Ramos (cell line): Measurements from ENCODE around the gene ZFP62.
"Not testable (repeated sequence)": the region's sequence is repeated elsewhere in the genome, so short reads cannot be mapped to it uniquely, and the experiment has no call there.

Experiments used
- in situ Hi-C: fragments of 300-500 bp; cut with MboI; formaldehyde crosslinking; loops from one replicate; pipeline ENCODE4 v1.14.3; 2022; ENCODE audit warnings: low sequenced_read_pairs; ENCODE audit not compliant: unreplicated experiment

Gene ZFP62

DNA sequence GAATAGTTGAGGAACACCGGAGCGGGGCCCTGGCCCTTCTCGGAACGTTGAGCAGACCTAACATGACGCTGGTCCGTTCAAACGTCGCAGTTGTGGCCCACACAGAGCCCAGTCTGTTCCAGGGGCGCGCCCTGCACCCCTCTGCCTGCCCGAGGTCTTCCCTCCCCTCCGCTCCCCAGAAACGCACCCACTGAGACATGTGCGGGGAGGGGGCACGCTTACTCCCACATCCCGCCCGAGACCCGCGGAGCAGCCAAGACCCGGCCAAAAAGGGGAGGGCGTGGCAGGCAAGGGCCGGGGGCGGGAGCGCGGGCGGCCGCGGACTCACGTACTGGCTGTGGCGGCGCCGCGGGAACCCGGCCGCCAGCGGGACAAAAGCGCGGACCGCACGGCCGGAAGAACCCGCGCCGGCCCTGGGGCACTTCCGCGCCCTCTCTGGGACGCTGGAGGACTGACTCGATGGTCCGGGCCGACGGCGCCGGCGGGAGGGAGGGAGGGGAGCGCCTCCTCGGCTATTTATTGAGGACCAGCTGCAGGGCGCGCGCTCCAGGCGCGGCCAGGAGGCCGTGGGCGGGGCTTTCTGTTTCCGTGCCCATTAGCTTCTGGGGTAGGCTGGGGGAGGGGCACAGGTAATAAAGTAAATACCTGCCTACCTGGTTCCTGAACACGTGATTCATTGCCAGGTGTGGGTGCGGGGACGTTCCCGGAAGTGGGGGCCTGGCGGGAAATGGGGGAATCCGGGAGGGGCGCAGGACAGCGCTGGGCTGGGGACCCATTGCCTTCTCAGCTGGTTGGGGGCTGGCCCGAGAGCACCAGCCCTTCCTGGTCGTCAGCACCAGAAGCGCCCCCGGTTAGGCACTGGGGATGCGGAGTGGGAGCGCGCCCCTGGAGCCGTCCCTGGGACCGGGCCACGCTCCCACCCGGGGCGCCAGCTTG is at the start of gene ZFP62:
ZFP62 (minus strand) TSS at position 390 of the 936 bp plus-strand sequence; CDS start at position 333, 57 bp downstream.
- in situ Hi-C loops = loop anchor here (5.0 kb wide), 1 partner anchor 64 kb away; no protein-coding TSS in a partner anchor

DNA sequence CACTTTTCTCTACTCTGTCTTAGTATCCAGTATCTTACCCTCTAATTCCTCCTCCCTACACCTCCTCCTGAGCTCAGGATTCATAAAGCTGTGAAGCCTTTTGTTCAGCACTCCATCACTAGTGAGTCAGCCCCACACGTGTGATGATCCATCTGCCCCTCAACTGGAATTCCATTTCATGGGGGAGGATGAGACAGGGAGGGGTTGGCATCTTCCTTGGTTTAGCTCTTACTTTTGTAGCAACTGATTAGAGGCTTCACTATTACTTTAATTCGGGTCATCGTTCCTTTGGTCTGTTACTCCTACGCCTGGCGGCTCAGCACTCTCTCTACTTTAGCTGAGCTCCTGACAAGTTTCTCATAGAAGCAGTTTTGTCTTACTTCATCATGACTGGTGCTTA is 49.7 kb upstream of the ZFP62 start:
- in situ Hi-C loops = no loop called here

DNA sequence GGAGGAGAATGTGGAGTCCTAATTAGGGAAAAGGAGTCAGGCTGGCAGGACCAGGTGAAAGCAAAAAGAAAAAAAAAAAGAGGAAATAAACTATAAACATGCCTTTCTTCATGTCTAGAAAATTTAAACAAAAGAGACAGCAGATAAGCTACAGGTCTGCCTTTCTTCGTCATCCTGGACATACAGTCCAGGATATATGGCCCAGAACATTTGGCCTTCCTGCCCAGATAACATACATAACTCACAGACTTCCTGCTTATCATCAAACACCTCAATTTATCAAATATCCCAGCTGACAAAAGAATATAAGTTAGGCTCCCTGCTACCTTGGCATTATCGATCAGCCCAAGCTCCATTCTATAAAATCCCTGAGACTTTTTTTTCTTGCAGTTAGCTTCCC is 49.1 kb upstream of the ZFP62 start:
- in situ Hi-C loops = no loop called here

DNA sequence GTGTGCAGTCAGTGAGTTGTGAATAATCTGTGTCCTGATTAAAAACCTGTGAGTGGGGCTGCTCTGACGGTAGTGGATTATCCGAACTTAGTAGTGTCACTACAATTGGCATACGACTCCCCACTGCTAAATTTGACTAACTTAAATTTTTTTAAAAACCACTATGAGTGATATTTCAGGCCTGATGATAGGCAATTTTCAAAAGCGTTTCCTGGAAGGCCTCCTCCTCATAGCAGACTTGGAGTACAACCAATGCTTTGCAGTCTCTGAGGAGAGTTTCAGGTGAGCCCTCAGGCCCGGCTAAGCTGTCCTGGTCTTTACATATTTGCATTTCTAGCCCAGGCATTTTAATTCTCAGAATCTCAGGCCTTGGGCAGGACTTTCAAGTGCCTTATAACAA is 48.7 kb upstream of the ZFP62 start:
- in situ Hi-C loops = no loop called here

DNA sequence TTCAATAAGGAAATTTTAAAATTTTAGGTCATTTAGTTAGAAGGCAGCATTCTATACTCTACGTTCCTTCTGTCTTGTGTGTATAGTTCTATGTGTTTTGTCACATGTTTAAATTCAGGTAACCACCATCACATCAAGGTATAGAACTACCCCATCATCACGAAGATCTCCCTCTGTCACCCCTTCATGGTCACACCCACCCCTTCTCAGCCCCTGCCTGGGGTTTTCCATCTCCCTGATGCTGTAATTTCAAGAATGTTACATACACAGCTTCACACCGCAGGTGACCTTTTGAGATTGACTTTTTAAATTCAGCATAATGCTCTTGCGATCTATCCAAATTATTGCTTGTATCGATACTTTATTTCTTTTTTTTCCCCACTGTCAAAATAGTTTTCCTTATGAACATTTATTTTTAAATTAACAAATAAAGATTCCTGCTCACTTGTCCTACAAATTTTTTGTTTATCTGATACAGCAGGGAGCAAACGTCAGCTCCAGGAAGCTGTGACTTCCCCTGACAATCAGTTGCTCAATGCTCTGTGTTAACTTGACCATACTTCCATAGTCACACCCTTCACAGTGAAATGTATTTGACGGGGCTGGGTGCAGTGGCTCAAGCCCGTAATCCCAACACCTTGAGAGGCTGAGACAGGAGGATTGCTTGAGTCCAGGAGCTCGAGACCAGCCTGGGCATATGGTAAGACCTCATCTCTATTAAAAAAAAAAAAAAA is 48.1 kb upstream of the ZFP62 start:
- in situ Hi-C loops = no loop called here

DNA sequence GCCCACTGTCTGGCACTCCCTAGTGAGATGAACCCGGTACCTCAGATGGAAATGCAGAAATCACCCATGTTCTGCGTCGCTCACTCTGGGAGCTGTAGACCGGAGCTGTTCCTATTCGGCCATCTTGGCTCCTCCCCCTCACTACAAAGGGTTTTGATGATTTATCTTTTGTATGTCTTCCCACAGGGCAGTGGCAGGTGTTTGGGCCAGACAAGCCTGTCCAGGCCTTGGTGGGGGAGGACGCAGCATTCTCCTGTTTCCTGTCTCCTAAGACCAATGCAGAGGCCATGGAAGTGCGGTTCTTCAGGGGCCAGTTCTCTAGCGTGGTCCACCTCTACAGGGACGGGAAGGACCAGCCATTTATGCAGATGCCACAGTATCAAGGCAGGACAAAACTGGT is 47.3 kb upstream of the ZFP62 start:
- in situ Hi-C loops = no loop called here

DNA sequence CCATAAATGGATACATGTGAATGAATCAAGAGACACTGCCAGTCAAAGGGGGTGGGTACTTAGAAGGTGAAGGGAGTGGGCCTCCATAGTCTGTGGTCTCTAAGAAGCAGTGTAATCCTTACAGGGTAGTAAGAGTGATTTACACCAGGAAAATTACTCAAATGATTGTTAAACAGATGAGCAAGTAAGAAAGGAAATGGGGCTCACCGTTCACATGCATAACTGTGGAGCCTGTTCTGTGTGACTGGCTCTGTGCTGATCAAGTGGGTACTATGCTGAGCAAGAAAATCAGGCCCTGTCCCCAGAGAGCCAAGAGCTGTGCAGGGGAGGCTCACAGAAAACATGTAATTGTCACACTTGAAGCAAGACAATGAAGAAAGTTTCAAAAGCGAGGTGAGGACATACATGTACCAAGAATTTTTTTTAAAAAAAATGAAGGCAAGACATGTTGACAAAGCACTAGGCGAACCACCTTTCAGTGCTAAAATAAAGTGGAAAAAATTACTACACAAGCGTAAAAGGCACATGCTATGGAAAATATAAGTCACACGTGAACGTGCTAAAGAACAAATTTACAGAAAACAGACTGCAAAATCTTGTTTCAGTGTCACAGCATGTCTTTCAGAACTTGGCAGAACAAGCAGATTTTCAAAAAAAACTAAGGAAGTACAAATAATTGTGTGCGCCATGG is 40.4 kb upstream of the ZFP62 start:
- in situ Hi-C loops = no loop called here

DNA sequence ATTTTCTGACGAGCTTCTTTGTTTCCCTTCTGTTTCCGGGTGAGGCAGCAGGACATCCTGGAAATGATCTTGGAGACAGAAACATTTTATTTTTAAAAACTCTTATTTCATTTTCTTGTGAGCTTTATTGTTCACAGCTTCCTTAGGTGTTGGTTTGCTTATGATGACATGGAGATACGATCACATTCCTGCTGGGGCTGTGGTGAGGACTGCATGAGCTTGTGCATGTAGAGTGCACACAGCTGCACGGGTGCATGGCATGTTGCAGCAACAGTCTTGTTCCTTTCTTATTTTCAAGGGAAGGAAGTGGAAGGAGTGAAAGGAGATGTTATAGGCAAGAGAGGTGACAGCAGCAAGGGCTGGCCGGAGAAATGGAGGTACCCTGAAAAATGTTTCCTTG is 39.1 kb upstream of the ZFP62 start:
- in situ Hi-C loops = no loop called here

DNA sequence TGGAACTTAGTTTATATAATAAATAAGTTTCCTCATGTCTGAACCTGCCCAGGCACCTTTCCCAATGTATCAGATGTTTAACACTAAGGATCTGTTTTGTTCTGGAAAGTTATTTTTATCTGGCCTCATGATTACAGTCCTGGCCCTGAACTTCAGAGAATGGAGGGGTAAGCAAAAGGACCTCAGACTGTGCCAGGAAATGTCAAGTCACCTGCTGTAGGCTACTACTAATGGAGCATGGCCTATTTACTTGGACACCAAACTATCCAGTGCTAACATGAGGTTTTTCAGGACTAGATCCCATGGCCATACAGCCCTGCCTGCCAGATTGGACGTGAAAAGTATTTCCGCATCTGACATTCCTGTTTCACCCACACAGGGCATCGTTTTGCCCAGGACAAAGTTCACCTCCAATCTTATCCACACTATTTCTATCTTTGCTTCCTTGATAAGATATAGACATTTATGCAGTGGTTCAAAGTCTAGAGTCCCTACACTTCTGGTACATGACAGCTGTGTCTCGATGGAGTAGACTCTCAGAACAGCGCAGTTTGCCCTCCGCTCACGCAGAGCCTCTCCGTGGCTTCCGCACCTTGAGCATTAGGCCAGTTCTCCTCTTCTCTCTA is 37.7 kb upstream of the ZFP62 start, which contains the start of gene BTNL8:
BTNL8 (plus strand) TSS at position 539 of the 626 bp plus-strand sequence. CDS start 152 bp downstream, outside the sequence.
- in situ Hi-C loops = no loop called here

DNA sequence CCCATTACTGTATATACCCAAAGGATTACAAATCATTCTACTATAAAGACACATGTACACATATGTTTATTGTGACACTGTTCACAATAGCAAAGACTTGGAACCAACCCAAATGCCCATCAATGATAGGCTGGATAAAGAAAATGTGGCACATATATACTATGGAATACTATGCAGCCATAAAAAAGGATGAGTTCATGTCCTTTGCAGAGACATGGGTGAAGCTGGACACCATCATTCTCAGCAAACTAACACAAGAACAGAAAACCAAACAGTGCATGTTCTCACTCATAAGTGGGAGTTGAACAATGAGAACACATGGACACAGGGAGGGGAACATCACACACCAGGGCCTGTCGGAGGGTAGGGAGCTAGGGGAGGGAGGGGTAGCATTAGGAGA is 34.3 kb upstream of the ZFP62 start:
- in situ Hi-C loops = not testable (repeated sequence)

DNA sequence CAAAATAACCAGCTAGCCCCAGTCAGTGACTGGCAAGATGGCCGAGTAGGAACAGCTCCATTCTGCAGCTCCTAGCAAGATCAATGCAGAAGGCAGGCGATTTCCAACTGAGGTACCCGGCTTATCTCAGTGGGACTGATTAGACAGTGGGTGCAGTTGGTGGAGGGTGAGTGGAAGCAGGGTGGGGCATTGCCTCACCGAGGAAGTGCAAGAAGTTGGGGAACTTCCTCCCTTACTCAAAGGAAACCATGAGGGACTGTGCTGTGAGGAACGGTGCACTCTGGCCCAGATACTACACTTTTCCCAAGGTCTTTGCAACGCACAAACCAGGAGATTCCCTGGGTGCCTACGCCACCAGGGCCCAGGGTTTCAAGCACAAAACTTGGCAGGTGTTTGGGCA is 28.3 kb upstream of the ZFP62 start:
- in situ Hi-C loops = no loop called here

DNA sequence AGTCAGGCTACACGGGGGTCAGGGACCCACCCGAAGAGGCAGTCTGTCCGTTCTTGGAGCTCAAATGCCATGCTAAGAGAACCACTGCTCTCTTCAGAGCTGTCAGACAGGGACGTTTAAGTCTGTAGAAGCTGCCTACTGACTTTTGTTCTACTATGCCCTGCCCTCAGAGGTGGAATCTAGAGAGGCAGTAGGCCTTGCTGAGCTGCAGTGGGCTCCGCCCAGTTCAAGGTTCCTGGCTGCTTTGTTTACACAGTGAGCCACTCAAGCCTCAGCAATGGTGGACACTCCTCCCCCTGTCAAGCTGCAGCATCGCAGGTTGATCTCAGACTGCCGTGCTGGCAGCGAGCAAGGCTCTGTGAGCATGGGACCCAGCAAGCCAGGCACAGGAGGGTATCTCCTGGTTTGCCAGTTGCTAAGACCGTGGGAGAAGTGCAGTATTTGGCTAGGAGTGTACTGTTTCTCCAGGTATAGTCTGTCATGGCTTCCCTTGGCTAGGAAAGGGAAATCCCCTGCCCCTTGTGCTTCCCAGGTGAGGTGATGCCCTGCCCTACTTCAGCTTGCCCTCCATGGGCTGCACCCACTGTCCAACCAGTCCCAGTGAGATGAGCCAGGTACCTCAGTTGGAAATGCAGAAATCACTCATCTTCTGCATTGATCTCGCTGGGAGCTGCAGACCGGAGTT is 24.9 kb upstream of the ZFP62 start:
- in situ Hi-C loops = not testable (repeated sequence)

DNA sequence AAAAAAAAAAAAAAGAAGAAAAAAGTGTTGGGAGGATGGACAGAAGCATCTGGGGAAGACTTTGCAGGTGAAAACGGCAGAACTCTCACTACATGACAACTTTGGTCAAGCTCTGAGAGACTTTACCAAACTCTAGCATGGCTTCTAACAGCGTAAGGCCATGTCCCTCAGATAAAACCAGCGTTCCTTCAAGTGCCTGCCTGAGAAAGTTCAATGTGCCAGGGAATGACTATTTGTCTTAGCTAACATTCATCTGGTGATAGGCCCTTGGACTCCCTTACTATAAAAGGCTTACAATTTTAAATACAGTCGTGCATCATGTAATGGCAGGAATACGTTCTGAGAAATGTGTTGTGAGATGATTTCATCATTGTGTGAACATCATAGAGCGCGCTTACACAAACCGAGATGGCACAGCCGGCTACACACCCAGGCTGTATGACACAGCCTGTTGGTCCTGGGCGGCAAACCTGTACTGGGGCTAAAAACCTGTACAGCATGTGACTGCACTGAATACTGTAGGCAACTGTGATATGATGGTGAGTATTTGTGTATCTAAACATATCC is 14.9 kb upstream of the ZFP62 start:
- in situ Hi-C loops = loop anchor here (10.0 kb wide), 1 partner anchor 279 kb away; no protein-coding TSS in a partner anchor

DNA sequence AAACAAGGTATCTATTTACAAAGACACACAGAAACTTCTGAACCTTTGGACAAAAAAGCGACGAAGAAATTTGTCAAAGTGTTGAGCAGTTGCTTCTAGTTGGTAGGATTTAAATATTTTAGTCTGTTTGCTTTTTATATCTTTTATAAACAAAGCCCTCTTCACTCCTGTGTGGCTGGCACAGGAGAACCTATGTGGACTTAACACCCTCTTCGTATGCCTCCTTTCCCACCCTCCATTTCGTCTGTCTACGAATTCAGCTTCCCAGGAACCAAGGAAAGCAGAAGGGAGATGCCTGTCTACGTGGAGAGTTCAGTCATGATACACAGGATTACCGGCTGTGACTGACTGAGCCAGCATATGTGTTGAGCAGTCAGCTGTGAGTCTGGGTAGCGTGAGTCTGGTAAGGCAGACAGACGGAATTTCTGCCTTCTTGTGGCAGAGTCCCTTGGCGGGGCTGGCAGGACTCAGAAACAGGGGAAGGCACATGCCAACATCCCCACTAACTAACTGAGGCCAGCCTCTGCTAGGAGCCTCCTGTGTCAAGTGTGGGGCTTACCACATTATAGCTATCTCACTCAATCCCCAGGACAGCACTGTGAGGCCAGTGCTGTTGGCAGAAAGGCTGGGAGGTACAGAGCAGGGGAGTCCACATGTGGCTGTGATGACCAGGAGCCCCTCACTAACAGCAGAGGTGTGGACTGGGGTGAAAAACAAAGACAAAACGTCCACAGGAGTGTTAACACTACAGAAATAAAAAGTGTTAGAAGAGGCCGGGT is 13.9 kb upstream of the ZFP62 start:
- in situ Hi-C loops = loop anchor here (10.0 kb wide), 1 partner anchor 280 kb away; no protein-coding TSS in a partner anchor

DNA sequence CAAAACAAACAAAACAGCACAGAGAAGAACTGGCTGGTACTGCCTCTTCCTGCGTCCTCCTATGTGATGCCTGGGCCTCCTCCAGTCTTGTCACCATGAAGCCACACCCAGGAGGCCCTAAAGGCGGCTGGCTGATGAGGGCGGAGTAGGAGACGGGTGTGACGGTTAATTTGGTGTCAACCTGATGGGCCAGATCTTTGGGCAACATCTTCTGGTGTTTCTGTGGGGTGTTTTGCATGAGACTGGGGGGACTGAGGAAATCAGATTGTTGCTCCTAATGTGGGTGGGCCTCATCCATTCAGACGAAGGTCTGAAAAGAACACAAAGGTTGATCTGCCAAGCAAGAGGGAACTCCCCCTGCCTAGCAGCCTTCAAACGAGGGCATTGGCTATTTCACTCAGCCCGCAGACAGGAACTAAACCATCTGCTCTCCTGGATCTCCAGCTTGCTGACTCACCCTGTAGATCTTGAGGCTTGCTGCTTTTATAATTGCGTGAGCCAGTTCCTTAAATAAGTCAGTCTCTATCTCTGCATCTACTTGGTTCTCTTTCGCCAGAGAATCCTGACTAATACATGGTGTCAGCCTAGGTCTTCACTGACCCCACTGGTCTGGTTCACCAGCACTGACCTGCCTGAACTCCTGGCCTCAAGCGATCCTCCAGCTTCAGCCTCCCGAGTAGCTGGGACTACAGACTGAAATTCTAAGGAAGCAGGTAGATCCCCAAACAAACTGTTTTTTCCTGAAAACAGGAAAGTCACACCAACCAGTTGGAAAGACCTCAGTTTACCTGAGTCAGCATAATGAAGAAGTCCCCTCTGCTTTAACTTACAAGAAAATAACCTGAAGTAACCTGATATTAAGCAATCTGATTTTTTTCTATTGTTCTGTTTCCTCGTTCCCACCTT is 12.8 kb upstream of the ZFP62 start:
- in situ Hi-C loops = loop anchor here (10.0 kb wide), 1 partner anchor 281 kb away; no protein-coding TSS in a partner anchor

DNA sequence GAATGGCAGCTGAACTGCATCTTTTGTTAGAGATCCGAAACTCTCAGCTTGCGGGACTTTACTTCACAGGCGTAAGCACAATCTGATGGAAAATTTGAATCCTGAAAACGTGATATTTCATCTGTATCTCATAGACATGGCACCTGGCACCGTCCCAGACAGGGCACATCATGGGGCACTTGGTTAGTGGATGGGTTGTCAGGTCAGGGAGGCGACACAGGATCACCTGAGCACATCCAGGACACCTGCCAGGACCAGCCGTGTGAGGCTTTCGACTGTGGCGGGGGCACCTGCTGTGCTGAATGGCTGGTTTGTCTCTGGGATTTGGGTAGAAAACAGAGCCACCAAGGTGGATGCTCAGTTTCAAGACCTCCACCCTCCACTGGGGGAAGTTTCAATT is 11.3 kb upstream of the ZFP62 start:
- in situ Hi-C loops = loop anchor here (10.0 kb wide), 1 partner anchor 282 kb away; no protein-coding TSS in a partner anchor
